Astrocyte of the cerebellum (primary cell): ENCODE measurements around the gene CHCHD6.

Source experiments
- DNase-seq: peaks from one replicate; pipeline ENCODE4 v3.0.0-alpha.2; 2011; ENCODE audit warnings: low read depth
- H3K4me3 ChIP-seq: 2 replicates; pipeline ENCODE4 v1.5.1; 2011; ENCODE audit warnings: mild to moderate bottlenecking, low read depth, low read length, moderate library complexity
- in situ Hi-C: cut with HindIII; loops from 2 replicates; pipeline ENCODE4 v1.10.0; 2017; ENCODE audit warnings: low sequenced_read_pairs
- TF ChIP-seq, protein P1 (sequence below): IDR thresholded peaks from 2 replicates; pipeline ENCODE4 v1.5.1; 2012; ENCODE audit warnings: low read length, low read depth, moderate library complexity, mild to moderate bottlenecking; ENCODE audit errors: missing control alignments

The CHCHD6 gene

DNA sequence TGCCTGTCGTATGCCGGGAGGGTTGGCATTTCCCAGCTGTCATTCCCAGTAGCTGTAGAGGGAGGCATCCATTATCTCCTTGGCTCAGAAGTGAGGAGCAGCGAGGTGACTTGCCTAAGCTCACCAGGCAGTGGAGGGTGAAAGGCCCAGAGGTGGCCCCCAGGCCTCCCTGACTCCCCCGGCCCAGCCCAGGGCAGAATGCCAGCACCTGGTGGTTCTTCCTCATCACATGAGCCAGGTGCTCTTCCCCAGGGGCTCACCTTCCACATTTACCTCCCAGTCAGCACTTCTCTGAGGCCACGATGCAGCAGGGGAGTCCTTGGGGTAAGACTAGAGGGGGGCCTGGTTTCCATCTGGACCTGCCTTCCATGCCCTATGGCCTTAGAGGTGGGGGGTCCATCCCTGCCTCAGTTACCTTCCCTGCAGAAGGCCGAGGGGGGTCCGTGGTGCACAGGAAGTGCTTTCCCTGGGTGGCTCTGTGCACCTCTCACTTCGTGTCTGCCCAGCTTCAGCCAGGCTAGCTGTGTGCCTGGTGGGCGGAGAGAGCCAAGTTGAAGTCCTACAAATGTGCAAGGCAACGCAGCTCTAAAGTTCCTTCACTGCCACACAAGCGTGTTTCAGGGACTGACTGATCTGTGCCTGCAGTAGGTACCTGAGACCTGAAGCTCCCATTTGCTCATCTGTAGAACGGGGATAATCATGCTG lies 208.6 kb downstream of the CHCHD6 start:
- H3K4me3 ChIP-seq, result no peak overlapping the region
- TF ChIP-seq, protein P1, sequence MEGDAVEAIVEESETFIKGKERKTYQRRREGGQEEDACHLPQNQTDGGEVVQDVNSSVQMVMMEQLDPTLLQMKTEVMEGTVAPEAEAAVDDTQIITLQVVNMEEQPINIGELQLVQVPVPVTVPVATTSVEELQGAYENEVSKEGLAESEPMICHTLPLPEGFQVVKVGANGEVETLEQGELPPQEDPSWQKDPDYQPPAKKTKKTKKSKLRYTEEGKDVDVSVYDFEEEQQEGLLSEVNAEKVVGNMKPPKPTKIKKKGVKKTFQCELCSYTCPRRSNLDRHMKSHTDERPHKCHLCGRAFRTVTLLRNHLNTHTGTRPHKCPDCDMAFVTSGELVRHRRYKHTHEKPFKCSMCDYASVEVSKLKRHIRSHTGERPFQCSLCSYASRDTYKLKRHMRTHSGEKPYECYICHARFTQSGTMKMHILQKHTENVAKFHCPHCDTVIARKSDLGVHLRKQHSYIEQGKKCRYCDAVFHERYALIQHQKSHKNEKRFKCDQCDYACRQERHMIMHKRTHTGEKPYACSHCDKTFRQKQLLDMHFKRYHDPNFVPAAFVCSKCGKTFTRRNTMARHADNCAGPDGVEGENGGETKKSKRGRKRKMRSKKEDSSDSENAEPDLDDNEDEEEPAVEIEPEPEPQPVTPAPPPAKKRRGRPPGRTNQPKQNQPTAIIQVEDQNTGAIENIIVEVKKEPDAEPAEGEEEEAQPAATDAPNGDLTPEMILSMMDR, result no peak
- no peak for DNase-seq
- in situ Hi-C loops, result no loop called here

DNA sequence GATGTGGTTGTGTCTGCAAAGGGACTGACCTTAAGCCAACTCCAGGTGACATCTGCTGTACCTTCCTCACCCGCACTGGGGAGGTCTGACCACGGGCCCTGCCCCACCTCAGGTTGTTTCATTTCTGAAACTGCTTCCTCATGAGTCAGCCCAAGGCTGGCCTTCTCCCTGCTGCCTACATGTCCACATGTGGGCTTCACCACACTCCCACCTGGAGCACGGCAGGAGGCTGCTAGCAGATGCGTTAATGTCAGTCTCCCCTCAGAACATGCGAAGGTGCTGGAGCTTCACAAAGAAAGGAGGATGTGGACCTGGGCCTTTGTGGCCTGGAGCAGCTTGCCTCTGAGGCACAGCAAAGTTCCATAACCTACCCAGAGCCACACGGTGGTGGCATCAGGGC lies 209.5 kb downstream of the CHCHD6 start:
- DNase-seq, result no peak
- TF ChIP-seq, protein P1, result no peak
- in situ Hi-C loops, result no loop called here
- H3K4me3 ChIP-seq, result no peak overlapping the region

DNA sequence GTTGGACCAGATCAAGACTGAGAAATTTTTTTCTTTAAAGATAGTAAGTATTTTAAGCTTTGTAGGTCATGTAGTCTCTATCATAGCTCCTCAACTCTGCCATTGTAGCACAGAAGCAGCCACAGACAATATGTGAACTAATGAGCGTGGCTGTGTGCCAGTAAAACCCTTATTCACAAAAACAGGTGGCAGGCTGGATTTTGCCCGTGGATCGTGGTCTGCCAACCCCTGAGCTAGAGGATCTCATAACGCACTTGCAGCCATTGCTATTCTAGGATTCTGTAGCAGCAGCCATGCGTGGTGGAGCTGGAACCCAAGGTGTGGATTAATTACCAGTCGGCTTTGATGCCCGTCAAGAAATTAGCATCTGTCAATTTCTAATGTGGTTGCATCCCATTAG lies 210.2 kb downstream of the CHCHD6 start:
- TF ChIP-seq, protein P1, result no peak
- DNase-seq, result no peak
- H3K4me3 ChIP-seq, result no peak overlapping the region
- in situ Hi-C loops, result no loop called here

DNA sequence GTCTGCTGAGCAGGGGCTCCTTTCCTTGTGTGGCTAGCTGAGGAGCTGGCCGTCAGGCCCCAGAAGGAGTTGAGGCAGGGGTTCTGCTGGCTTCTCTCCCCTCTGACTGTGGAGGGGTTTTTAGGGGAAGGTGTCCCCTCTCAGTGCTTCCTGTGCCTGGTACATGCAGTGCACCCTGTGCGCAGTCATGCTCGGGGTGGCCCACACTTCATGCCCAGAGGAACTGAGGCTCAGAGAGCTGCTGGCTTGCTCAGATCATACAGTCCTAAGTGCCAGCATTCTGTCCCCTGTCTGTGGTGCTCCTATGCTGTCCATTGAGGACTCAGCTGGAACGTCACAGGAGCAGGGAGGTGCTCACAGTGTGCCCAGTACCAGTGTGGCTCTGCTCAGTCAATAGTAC lies 211.0 kb downstream of the CHCHD6 start:
- in situ Hi-C loops, result no loop called here
- H3K4me3 ChIP-seq, result no peak overlapping the region
- TF ChIP-seq, protein P1, result no peak
- no peak for DNase-seq

DNA sequence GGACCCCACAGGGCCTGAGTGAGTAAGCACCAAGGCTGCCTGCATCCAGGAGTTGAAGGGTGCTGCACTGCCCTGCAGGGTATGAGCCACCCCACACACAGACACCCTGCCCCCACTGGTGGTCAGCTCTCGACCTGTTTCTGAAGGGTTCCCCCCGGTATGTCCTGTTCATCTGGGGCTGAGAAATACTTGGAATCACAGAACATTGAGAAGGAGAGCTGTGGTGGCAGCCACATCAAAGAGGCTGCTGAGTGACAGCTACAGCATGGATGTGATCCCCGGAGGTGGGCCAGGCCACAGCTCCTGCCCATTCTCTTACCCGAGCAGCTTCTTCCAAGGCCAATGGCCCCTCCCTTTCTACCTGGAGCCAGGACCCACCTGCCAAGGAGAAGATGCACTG lies 212.5 kb downstream of the CHCHD6 start:
- no peak for DNase-seq
- in situ Hi-C loops, result no loop called here
- TF ChIP-seq, protein P1, result no peak
- no peak overlapping the region for H3K4me3 ChIP-seq

DNA sequence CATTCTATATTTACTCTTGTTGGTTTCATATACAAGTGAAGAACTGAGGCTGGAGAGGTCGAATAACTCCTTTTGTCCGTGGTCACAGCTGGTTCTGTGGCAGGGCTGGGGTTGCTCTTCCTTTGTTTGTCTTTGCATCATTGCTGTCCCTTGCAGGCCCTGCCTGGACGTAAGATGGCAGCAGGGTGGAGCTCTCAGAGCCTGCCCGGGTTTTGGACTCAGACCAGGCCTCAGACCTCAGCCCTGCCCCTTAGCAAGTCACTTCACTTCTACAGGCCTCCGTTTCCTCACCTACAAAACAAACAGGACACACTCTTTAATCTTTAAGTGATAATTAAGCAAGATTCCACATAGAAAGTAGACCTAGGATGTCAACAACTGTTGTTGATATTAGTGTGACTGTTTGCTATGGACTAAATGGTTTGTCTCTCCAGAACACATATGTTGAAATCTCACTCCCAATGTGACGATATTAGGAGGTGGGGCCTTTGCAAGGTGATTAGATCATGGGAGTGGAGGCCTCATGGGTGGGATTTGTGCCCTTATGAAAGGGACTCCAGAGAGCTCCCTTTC lies 213.3 kb downstream of the CHCHD6 start:
- no peak for DNase-seq
- no peak overlapping the region for H3K4me3 ChIP-seq
- TF ChIP-seq, protein P1, result no peak
- in situ Hi-C loops, result no loop called here
